HG03354 (cell line): ENCODE data around the gene PLEKHH1.
"Not testable (repeated sequence)": the region's sequence is repeated elsewhere in the genome, so short reads cannot be mapped to it uniquely, and the experiment has no call there.

Experiments
- ATAC-seq: cut with Tn5 transposase; IDR thresholded peaks from one replicate; pipeline ENCODE4 v1.9.1; 2021; ENCODE audit warnings: mild to moderate bottlenecking; ENCODE audit not compliant: unreplicated experiment, poor library complexity, severe bottlenecking

The PLEKHH1 gene

GRCh38 chr14:67528276-67528675, 4.8 kb upstream of the PLEKHH1 start:
- no peak for ATAC-seq

- no peak for ATAC-seq
Measured at GRCh38 chr14:67529947-67530935, 2.8 kb upstream of the PLEKHH1 start.

- no peak for ATAC-seq
Measured at GRCh38 chr14:67532606-67532997, 488 bp upstream of the PLEKHH1 start.

GRCh38 chr14:67533754-67534085, 630 bp downstream of the PLEKHH1 start:
- no peak for ATAC-seq

GRCh38 chr14:67536087-67536486, 3.0 kb downstream of the PLEKHH1 start:
- ATAC-seq = no peak

GRCh38 chr14:67537736-67538135, 4.6 kb downstream of the PLEKHH1 start:
- ATAC-seq = no peak

GRCh38 chr14:67538501-67538900, 5.4 kb downstream of the PLEKHH1 start:
- no peak for ATAC-seq

- no peak for ATAC-seq
Measured at GRCh38 chr14:67539116-67539515, 6.0 kb downstream of the PLEKHH1 start.

- no peak for ATAC-seq
Measured at GRCh38 chr14:67541448-67542387, 8.6 kb downstream of the PLEKHH1 start.

- not testable (repeated sequence) for ATAC-seq
Measured at GRCh38 chr14:67542620-67543019, 9.5 kb downstream of the PLEKHH1 start.

- ATAC-seq = no peak
Measured at GRCh38 chr14:67544590-67544989, 11.5 kb downstream of the PLEKHH1 start.

- ATAC-seq = no peak
Measured at GRCh38 chr14:67547224-67547780, 14.2 kb downstream of the PLEKHH1 start.

GRCh38 chr14:67549734-67550133, 16.6 kb downstream of the PLEKHH1 start:
- ATAC-seq = no peak

GRCh38 chr14:67551123-67551522, 18.0 kb downstream of the PLEKHH1 start:
- ATAC-seq = no peak

- ATAC-seq = no peak
Measured at GRCh38 chr14:67551940-67552339, 18.9 kb downstream of the PLEKHH1 start.

- no peak for ATAC-seq
Measured at GRCh38 chr14:67553547-67553946, 20.5 kb downstream of the PLEKHH1 start.

GRCh38 chr14:67554341-67554740, 21.3 kb downstream of the PLEKHH1 start:
- no peak for ATAC-seq

- ATAC-seq = no peak
Measured at GRCh38 chr14:67555518-67556090, 22.5 kb downstream of the PLEKHH1 start.

GRCh38 chr14:67556671-67557070, 23.6 kb downstream of the PLEKHH1 start:
- no peak for ATAC-seq

GRCh38 chr14:67557118-67557517, 24.0 kb downstream of the PLEKHH1 start:
- ATAC-seq = no peak
